ENCODE measurements around the gene EEF1AKMT1.
"Not testable (repeated sequence)": the region's sequence is repeated elsewhere in the genome, so short reads cannot be mapped to it uniquely, and the experiment has no call there.

Gene EEF1AKMT1

GRCh38 chr13:20700288-20700687 is 73.5 kb downstream of the EEF1AKMT1 start:
- Mint-ChIP-seq H3K4me1 (peaks cover 12% of the 10 kb centered on the region), H3K27ac (no peak overlapping the region), H3K36me3 (no peaks in the 10 kb centered on the region), H3K4me3 (no peak overlapping the region), H3K27me3 (peaks cover 28% of the 10 kb centered on the region), H3K9me3 (no peaks in the 10 kb centered on the region)

DNA sequence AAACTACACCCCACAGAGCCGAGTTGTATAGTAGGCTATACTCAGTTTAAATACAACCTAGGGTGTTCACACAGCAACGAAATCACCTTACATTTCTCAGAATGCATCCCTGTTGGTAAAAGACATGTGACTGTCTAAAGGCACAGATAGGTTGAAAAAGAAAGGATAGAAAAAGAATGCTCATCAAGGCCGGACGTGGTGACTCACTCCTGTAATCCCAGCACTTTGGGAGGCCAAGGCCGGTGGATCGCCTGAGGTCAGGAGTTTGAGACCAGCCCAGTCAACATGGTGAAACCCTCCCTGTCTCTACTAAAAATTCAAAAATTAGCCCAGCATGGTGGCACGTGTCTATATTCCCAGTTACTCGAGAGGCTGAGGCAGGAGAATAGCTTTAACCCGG is 74.0 kb downstream of the EEF1AKMT1 start:
- Mint-ChIP-seq H3K36me3 (no peaks in the 10 kb centered on the region), H3K9me3 (no peaks in the 10 kb centered on the region), H3K4me1 (peaks cover 12% of the 10 kb centered on the region), H3K27ac (no peak overlapping the region), H3K4me3 (no peak overlapping the region), H3K27me3 (peaks cover 28% of the 10 kb centered on the region)

DNA sequence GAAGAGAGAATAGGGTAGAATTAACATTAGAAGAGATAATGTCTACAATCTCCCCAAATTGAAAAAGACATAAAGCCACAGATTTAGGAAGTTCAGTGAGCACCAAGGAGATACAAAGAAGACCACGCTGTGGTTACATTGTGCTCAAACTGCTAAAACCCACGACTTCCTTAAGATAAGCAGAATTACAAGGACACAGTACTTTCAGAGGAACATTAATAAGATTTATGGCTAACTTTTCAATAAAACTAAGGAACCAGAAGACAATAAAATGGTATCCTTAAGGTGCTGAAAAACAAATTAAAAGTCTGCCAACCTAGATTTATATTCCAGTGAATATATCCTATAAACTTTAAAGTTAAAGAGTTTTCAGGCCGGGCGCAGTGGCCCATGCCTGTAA is 77.7 kb downstream of the EEF1AKMT1 start:
- no peaks in the 10 kb centered on the region for H3K4me1 Mint-ChIP-seq

DNA sequence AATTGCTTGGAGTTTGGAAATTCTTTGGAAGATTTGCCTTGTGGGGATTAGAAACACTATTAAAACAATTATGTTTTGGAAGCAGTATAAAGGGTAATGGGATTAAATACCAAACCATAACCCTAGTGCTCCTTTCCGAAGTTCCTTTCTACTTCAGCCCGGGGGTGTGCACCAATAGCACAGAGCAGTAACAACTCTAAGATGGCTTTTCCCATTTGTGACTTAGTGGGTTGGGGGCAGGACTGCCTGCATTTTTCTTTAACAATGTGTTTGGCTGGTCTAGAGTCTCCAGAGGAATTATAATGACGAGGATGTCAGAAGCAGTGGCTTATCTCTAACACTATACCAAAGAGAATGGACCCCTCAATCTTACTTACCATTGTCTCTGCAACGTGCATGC is 82.1 kb downstream of the EEF1AKMT1 start:
- Mint-ChIP-seq H3K4me1 (no peaks in the 10 kb centered on the region), H3K9me3 (no peaks in the 10 kb centered on the region), H3K36me3 (peaks cover 7% of the 10 kb centered on the region), H3K4me3 (no peak overlapping the region), H3K27ac (no peak overlapping the region), H3K27me3 (peaks cover 6% of the 10 kb centered on the region)

More for the DNA sequence above, 77.7 kb downstream of the EEF1AKMT1 start:
- Mint-ChIP-seq H3K27me3 (peaks cover 28% of the 10 kb centered on the region), H3K36me3 (no peaks in the 10 kb centered on the region), H3K27ac (no peak overlapping the region), H3K4me3 (no peak overlapping the region), H3K9me3 (no peaks in the 10 kb centered on the region)

DNA sequence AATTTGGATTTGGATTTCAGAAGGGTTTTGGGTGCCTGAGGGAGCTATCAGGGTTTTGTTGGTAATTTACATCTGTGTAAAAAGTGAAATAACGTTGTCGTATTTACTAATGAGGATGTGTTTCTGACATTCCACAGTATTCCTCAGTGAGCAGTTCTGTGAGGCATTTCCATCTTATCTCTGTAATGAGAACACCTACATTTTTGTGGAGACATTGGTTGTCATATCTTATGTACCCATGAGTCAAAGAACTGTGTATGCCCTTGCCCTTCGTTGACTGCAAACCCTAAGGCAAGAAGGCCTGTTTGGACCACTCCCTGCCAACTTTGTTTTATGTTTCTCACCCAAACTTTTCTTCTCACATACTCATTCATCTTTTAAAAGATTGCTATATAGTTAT is 84.5 kb downstream of the EEF1AKMT1 start:
- H3K4me3 Mint-ChIP-seq, result no peak overlapping the region
- H3K36me3 Mint-ChIP-seq, result peaks cover 7% of the 10 kb centered on the region
- H3K4me1 Mint-ChIP-seq, result no peaks in the 10 kb centered on the region
- H3K27me3 Mint-ChIP-seq, result no peaks in the 10 kb centered on the region
- no peak overlapping the region for H3K27ac Mint-ChIP-seq
- no peaks in the 10 kb centered on the region for H3K9me3 Mint-ChIP-seq

GRCh38 chr13:20686863-20687579 is 86.7 kb downstream of the EEF1AKMT1 start:
- Mint-ChIP-seq H3K27me3 (no peaks in the 10 kb centered on the region), H3K36me3 (peaks cover 9% of the 10 kb centered on the region), H3K4me3 (no peak overlapping the region), H3K9me3 (no peaks in the 10 kb centered on the region), H3K27ac (no peak overlapping the region), H3K4me1 (no peaks in the 10 kb centered on the region)

DNA sequence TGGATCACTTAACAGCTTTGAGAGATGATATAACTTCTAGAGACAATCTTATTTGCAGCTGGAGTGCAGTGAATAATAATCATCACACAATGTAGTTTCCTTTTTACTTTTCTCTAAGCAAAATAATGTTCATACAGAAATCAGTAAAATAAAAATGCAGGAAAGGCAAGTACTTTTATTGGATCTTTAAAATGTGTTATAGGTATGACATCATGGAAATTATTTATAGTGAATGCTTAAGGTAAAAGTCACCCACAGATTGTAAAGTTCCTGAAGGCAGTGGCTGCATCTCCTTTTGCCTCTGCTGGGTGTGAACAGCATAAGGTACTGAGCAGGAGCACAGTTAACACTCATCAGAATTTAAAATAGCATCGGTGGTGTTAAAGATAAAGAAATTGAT is 87.6 kb downstream of the EEF1AKMT1 start:
- Mint-ChIP-seq H3K4me3 (no peak overlapping the region), H3K4me1 (no peaks in the 10 kb centered on the region), H3K36me3 (peaks cover 9% of the 10 kb centered on the region), H3K27me3 (no peaks in the 10 kb centered on the region), H3K9me3 (no peaks in the 10 kb centered on the region), H3K27ac (no peak overlapping the region)

- H3K4me3 Mint-ChIP-seq, result no peak overlapping the region
- no peaks in the 10 kb centered on the region for H3K9me3 Mint-ChIP-seq
- H3K27me3 Mint-ChIP-seq, result no peaks in the 10 kb centered on the region
- H3K27ac Mint-ChIP-seq, result no peak overlapping the region
- peaks cover 16% of the 10 kb centered on the region for H3K36me3 Mint-ChIP-seq
- H3K4me1 Mint-ChIP-seq, result no peaks in the 10 kb centered on the region
Measured at GRCh38 chr13:20685092-20685491, 88.7 kb downstream of the EEF1AKMT1 start.

GRCh38 chr13:20684546-20684945 is 89.2 kb downstream of the EEF1AKMT1 start:
- Mint-ChIP-seq H3K4me1 (no peaks in the 10 kb centered on the region), H3K9me3 (no peaks in the 10 kb centered on the region), H3K27ac (no peak overlapping the region), H3K4me3 (no peak overlapping the region), H3K27me3 (no peaks in the 10 kb centered on the region), H3K36me3 (peaks cover 15% of the 10 kb centered on the region)

- no peak overlapping the region for H3K27ac Mint-ChIP-seq
- H3K4me1 Mint-ChIP-seq, result no peaks in the 10 kb centered on the region
- H3K27me3 Mint-ChIP-seq, result no peaks in the 10 kb centered on the region
- H3K36me3 Mint-ChIP-seq, result peaks cover 15% of the 10 kb centered on the region
- H3K4me3 Mint-ChIP-seq, result no peak overlapping the region
- no peaks in the 10 kb centered on the region for H3K9me3 Mint-ChIP-seq
Measured at GRCh38 chr13:20684041-20684440, 89.7 kb downstream of the EEF1AKMT1 start.

DNA sequence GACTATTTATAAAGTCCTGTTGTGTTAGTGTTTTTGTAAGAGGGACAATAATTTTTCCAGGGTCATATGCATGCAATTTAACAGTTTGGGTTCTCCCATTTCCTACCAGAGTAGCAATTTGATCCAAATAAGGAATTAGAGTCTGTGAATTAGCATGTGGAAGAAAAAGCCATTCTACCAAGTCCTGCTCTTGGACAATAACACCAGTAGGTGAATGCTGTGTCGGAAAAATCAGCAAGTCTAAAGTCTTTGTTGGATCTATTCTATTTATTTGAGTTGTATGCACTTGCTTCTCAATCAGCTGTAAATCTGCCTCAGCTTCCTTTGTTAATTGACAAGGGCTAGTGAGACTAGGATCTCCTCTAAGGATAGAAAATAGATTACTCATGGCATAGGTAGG is 91.7 kb downstream of the EEF1AKMT1 start:
- peaks cover 11% of the 10 kb centered on the region for H3K36me3 Mint-ChIP-seq
- no peaks in the 10 kb centered on the region for H3K27me3 Mint-ChIP-seq
- H3K4me1 Mint-ChIP-seq, result no peaks in the 10 kb centered on the region
- H3K27ac Mint-ChIP-seq, result no peak overlapping the region
- no peaks in the 10 kb centered on the region for H3K9me3 Mint-ChIP-seq
- no peak overlapping the region for H3K4me3 Mint-ChIP-seq

GRCh38 chr13:20681481-20681880 is 92.3 kb downstream of the EEF1AKMT1 start:
- not testable (repeated sequence) for H3K27ac Mint-ChIP-seq, H3K27me3 Mint-ChIP-seq
- peaks cover 11% of the 10 kb centered on the region for H3K36me3 Mint-ChIP-seq

GRCh38 chr13:20680416-20681080 is 93.2 kb downstream of the EEF1AKMT1 start:
- Mint-ChIP-seq H3K4me3 (no peak overlapping the region), H3K27ac (no peak overlapping the region), H3K4me1 (no peaks in the 10 kb centered on the region)

More at GRCh38 chr13:20681481-20681880, 92.3 kb downstream of the EEF1AKMT1 start:
- not testable (repeated sequence) for H3K4me3 Mint-ChIP-seq, H3K9me3 Mint-ChIP-seq, H3K4me1 Mint-ChIP-seq

GRCh38 chr13:20679879-20680278 is 93.9 kb downstream of the EEF1AKMT1 start:
- peaks cover 11% of the 10 kb centered on the region for H3K36me3 Mint-ChIP-seq
- no peak overlapping the region for H3K27ac Mint-ChIP-seq
- H3K27me3 Mint-ChIP-seq, result no peaks in the 10 kb centered on the region
- H3K4me3 Mint-ChIP-seq, result no peak overlapping the region
- H3K4me1 Mint-ChIP-seq, result no peaks in the 10 kb centered on the region
- no peaks in the 10 kb centered on the region for H3K9me3 Mint-ChIP-seq

More at GRCh38 chr13:20680416-20681080, 93.2 kb downstream of the EEF1AKMT1 start:
- Mint-ChIP-seq H3K36me3 (peaks cover 11% of the 10 kb centered on the region), H3K9me3 (no peaks in the 10 kb centered on the region), H3K27me3 (no peaks in the 10 kb centered on the region)

All from activated naive CD4-positive, alpha-beta T cell treated with anti-CD3 and anti-CD28 coated beads, Interleukin-2, amount 50 U/mL, for 24 hours (primary cell).